ENCODE results near the gene PIP4K2A.

- TF ChIP-seq CTCF (IDR thresholded peaks at IDR 0.05) = no peak
- TF ChIP-seq POLR2A (IDR thresholded peaks at IDR 0.05) = no peak
Measured at GRCh38 chr10:22633528-22633927, 80.8 kb downstream of the PIP4K2A start.
